HL-60 (cell line): ENCODE results near the gene CLSTN2.

Experiments used
- DNase-seq, 2 experiments: peaks; one replicate each; pipeline ENCODE4 v3.0.0-alpha.2; 2010 to 2020; ENCODE audit warnings: low read depth in 1 of 2, low spot score in 1 of 2
- H3K27ac ChIP-seq: fragments of 250-450 bp; sonication (Bioruptor Pico); replicated peaks from 2 replicates; pipeline ENCODE4 v1.5.1; 2020; ENCODE audit warnings: mild to moderate bottlenecking, moderate library complexity
- H3K27me3 ChIP-seq: fragments of 250-450 bp; sonication (Bioruptor Pico); 2 replicates; pipeline ENCODE4 v1.5.1; 2021; ENCODE audit warnings: mild to moderate bottlenecking, moderate library complexity; ENCODE audit not compliant: insufficient read depth, poor library complexity, severe bottlenecking
- H3K4me3 ChIP-seq: replicated peaks from 2 replicates; pipeline ENCODE4 v1.5.1; 2011; ENCODE audit warnings: mild to moderate bottlenecking, control low read depth, low read length; ENCODE audit not compliant: insufficient read depth
- GABPA ChIP-seq: IDR thresholded peaks from 2 replicates; pipeline ENCODE4 v1.6.1; 2012; ENCODE audit warnings: low read depth
- POLR2AphosphoS5 ChIP-seq: IDR thresholded peaks from 2 replicates; pipeline ENCODE4 v1.6.1; 2012; ENCODE audit warnings: low read depth
- SPI1 ChIP-seq: IDR thresholded peaks from 2 replicates; pipeline ENCODE4 v1.6.1; 2012; ENCODE audit warnings: low read depth, mild to moderate bottlenecking, borderline replicate concordance
- TF ChIP-seq, protein P1 (sequence below): IDR thresholded peaks from 2 replicates; pipeline ENCODE4 v1.6.1; 2012; ENCODE audit warnings: low read depth; ENCODE audit not compliant: insufficient replicate concordance
- TF ChIP-seq, protein P2 (sequence below): IDR thresholded peaks from one replicate; pipeline ENCODE4 v1.5.1; 2011; ENCODE audit warnings: low read length, control low read depth, inconsistent platforms; ENCODE audit not compliant: insufficient read depth

The CLSTN2 gene

DNA sequence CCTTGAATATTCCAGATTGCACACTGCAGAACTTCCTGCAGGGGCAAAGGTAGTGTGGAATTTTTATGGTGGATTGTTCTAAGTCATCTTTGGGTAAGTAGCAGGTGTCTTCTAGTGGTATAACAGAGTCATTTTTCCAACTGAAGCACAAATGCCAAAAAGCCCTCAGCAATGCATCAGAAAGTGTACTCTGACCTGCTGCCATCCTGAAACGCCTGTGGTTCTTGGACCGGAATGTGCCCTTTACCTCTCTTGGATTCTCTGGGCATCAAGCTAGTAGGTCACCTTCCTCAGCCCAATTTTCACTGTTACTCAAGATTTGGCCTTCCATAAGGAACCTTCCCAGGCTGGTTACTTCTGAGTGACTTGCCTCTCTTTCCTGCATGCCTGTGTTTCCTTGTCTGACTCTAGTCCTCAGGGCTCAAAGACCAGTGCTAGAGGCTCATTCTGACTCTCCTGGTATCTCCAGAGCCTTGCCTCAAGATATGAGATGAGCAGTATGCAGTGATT, 4.8 kb downstream of the CLSTN2 start:
- H3K27ac ChIP-seq, result no peak overlapping the region
- H3K27me3 ChIP-seq, result peaks cover 20% of the 10 kb centered on the region
- TF ChIP-seq, protein P1, sequence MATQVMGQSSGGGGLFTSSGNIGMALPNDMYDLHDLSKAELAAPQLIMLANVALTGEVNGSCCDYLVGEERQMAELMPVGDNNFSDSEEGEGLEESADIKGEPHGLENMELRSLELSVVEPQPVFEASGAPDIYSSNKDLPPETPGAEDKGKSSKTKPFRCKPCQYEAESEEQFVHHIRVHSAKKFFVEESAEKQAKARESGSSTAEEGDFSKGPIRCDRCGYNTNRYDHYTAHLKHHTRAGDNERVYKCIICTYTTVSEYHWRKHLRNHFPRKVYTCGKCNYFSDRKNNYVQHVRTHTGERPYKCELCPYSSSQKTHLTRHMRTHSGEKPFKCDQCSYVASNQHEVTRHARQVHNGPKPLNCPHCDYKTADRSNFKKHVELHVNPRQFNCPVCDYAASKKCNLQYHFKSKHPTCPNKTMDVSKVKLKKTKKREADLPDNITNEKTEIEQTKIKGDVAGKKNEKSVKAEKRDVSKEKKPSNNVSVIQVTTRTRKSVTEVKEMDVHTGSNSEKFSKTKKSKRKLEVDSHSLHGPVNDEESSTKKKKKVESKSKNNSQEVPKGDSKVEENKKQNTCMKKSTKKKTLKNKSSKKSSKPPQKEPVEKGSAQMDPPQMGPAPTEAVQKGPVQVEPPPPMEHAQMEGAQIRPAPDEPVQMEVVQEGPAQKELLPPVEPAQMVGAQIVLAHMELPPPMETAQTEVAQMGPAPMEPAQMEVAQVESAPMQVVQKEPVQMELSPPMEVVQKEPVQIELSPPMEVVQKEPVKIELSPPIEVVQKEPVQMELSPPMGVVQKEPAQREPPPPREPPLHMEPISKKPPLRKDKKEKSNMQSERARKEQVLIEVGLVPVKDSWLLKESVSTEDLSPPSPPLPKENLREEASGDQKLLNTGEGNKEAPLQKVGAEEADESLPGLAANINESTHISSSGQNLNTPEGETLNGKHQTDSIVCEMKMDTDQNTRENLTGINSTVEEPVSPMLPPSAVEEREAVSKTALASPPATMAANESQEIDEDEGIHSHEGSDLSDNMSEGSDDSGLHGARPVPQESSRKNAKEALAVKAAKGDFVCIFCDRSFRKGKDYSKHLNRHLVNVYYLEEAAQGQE, result no peak
- TF ChIP-seq POLR2AphosphoS5, result no peak
- TF ChIP-seq SPI1, result no peak
- TF ChIP-seq GABPA, result no peak
- TF ChIP-seq, protein P2, sequence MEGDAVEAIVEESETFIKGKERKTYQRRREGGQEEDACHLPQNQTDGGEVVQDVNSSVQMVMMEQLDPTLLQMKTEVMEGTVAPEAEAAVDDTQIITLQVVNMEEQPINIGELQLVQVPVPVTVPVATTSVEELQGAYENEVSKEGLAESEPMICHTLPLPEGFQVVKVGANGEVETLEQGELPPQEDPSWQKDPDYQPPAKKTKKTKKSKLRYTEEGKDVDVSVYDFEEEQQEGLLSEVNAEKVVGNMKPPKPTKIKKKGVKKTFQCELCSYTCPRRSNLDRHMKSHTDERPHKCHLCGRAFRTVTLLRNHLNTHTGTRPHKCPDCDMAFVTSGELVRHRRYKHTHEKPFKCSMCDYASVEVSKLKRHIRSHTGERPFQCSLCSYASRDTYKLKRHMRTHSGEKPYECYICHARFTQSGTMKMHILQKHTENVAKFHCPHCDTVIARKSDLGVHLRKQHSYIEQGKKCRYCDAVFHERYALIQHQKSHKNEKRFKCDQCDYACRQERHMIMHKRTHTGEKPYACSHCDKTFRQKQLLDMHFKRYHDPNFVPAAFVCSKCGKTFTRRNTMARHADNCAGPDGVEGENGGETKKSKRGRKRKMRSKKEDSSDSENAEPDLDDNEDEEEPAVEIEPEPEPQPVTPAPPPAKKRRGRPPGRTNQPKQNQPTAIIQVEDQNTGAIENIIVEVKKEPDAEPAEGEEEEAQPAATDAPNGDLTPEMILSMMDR, result no peak
- DNase-seq, result no peak
- no peak overlapping the region for H3K4me3 ChIP-seq

DNA sequence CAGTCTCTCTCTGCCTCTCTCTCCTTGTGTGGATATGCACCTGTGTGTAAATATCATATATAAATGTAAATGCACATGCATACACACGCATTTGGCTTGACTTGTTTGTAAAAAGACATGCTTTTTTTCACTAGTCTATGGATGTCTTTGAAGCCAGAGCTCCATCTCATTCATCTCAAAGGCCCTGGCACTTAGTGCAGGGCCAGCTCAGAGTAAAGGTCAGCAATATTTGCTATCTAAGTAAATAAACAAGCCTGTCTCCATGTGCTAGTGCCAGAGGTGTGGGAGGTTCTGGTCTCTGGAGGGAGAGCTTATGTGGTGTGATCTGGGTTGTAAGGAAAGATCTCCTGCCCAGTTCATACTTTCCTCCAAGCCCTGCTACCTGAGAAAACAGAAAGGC, 5.6 kb downstream of the CLSTN2 start:
- Histone ChIP-seq H3K27me3 (peaks cover 17% of the 10 kb centered on the region), H3K4me3 (no peak overlapping the region), H3K27ac (no peak overlapping the region)
- DNase-seq, result no peak
- TF ChIP-seq SPI1 (no peak), POLR2AphosphoS5 (no peak), GABPA (no peak)
- TF ChIP-seq, protein P2, result no peak
- TF ChIP-seq, protein P1, result no peak

DNA sequence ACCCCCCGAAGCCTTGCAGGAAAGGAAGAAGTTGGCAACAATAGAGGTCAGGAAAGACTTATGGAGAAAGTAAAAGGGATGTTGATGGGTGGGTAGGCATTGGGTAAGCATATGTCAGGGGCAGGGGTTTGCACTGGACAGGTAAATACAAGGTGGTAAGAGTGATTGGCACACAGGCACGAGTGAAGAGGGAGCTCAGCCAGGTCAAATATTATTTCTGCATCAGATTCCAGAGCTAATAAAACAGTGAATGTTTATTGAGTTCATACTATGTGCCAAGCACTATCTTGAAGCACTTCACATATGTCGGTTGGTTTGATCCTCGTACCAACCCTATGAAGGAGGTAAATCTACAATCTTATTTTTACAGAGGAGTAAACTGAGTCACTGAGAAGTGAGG, 6.6 kb downstream of the CLSTN2 start:
- Histone ChIP-seq H3K27me3 (peaks cover 7% of the 10 kb centered on the region), H3K27ac (no peak overlapping the region), H3K4me3 (no peak overlapping the region)
- TF ChIP-seq, protein P1, result no peak
- TF ChIP-seq GABPA, result no peak
- no peak for TF ChIP-seq POLR2AphosphoS5
- TF ChIP-seq, protein P2, result no peak
- no peak for TF ChIP-seq SPI1
- no peak for DNase-seq
